DMS153 treated with DMSO at 0.1 percent for 48 hours (cell line): ENCODE data around the gene SRMS.
A peak's percentile ranks its signal among the peaks of the same experiment; 100 is the strongest.

Experiments used
- DNase-seq: peaks from one replicate; lab custom pipeline; 2025; ENCODE audit not compliant: unreplicated experiment; lab: John Stamatoyannopoulos, UW

SRMS gene

DNA sequence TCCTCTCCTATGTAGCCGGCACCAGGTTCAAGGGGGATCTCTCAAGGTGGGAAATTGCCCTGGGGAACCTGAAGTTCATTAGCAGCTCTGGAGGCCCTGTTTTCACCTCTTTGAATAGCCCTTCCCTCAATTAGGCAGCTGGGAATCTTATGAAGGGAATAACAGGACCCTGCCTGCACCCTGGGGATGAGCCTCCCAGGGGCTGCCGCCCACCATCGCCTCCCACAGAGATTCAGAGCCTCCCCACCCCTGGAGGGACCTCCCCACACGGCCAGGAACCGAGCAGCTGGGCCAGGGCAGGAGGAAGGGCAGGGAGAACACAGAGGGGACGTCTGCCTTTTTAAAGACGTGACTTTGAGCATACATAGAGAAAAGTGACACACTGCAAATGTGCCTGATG, 44.0 kb downstream of the SRMS start:
- DNase-seq, result no peak

DNA sequence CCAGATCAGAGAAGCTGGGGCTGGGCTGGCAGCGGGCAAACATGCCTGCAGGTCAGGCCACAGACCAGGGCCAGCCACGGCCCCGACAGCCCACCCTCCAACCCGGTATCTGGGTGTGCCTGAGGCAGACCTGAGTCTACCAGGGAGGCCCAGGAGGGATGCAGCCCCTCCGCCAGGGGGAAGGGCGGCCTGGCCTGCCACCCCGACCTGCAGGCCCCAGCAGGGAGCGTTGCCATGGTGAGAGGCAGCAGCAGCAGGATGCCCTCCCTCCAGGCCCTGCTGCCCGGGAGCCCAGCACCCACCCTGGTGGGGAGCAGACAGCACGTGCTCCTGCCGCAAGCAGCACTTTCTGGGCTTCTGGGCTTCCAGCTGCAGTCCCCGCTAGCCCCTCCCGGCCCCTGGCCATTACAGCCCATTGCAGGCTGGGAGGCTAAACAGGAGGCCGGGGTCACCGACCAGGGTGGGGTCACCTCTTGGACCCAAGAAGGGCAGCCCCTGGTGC, 44.8 kb downstream of the SRMS start:
- no peak for DNase-seq

DNA sequence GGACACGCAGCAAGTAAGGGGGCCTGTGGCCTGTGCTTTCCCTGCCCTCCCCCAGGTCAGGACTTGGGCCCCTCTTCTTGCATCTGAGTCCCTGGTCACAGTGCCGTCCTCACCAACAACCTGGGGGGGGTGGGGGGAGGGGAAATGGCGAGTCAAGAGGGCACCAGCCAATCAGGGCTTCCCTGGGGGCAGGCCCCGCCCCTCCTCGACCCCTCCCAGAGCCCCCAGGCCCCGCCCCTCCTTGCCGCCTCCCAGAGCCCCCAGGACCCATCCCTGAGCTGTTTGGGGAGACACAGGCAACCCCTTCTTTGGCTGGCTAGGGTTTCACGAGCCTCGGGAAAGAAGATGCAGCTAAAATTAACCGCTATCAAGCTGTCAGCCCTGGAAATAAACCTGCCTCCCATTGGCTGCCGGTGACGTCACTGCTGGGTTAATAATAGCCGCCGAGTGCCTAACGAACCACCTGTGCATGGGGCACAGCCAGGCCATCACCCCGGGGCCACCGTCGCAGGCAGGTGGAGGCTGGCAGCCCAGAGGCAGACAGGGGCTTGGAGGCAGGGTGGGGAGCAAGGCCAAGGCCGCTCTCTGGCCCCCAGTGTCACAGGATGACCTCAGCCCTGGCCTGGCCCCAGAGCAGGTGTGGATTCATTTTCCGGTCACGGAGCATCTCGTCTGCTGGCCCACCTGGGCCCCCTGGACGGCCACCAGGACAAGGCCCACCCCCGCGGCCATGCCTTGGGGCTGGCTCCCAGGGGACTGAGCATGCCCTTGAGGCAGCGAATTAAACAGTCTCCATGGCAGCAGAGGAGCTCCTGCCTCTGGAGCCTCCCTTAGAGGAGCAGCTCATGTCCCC, 45.5 kb downstream of the SRMS start:
- DNase-seq, result peak; percentile 52

GRCh38 chr20:63500902-63501817, 46.4 kb downstream of the SRMS start:
- no peak for DNase-seq

GRCh38 chr20:63500151-63500901, 47.2 kb downstream of the SRMS start:
- no peak for DNase-seq

DNA sequence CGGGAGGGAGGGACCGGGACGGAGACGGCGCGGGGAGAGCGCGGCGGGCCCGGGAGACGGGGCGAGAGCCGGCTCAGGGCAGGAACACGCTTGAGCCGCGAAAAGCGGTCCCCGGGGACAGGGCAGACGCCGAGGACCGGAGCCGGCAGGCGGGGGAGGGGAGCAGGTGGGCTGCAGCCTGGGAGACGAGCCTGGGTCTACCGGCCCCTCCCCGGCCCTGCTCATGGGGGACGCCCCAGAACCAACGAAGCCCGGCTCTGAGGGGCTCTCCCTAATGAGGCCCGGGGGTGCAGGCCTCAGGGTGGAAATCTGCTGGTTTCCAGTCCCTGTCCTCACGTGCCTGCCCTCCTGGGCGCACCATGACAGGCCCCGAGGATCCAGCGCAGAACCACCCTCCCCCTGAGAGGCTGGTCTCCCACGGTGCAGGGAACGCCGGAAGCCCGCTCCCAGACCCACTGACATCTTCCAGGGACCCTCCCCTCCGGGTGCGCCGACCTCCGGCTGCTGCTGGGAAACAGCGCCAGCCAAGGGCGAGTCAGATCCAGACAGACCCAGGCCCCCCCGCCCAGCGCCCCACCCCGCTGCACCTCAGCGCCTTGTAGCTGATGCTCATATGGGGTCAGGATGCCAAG, 48.1 kb downstream of the SRMS start:
- DNase-seq, result no peak

GRCh38 chr20:63498960-63499337, 48.6 kb downstream of the SRMS start, which contains the start of gene EEF1A2:
Gene EEF1A2, minus strand, starts transcription at chr20:63499083. Its CDS starts 1,320 bp downstream, at chr20:63497763.
- no peak for DNase-seq

- DNase-seq, result no peak
Observed at GRCh38 chr20:63497946-63498935, 49.3 kb downstream of the SRMS start.

DNA sequence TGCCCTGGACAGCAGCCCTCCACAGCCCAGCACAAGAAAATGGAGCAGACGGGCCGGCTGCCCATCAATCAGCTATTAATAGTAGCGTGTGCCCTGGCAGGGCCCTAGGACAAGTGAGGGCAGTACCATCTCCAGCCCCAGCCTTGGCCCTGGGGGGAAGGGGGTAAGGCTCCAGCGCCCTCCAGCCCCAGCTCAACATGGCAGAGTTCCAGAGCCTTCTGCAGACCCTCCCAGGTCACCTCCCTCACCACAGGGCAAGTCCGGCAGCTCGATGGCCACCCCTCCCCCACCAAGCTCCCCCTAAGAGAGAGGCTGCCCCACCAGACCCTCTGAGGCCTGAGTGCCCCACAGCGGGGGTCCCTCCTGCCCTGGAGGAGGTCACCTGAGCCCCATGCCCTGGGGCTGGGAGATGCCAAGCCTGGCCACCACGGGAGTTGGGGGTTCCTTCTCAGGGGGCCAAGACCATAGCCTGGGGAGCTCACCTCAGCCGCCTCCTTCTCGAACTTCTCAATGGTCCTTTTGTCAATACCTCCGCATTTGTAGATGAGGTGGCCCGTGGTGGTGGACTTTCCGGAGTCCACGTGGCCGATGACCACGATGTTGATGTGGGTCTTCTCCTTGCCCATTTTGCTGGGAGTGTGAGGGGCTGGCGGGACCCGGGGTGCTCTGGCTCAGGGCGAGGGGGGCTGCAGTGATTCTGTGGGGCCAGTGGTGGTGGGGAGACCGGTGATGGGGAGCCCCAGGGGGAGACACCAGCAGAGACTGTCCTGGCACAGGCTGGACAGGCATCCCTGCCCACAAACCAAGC, 50.2 kb downstream of the SRMS start:
- no peak for DNase-seq

GRCh38 chr20:63496596-63497120, 50.9 kb downstream of the SRMS start:
- DNase-seq, result no peak

GRCh38 chr20:63495741-63496595, 51.6 kb downstream of the SRMS start:
- no peak for DNase-seq

DNA sequence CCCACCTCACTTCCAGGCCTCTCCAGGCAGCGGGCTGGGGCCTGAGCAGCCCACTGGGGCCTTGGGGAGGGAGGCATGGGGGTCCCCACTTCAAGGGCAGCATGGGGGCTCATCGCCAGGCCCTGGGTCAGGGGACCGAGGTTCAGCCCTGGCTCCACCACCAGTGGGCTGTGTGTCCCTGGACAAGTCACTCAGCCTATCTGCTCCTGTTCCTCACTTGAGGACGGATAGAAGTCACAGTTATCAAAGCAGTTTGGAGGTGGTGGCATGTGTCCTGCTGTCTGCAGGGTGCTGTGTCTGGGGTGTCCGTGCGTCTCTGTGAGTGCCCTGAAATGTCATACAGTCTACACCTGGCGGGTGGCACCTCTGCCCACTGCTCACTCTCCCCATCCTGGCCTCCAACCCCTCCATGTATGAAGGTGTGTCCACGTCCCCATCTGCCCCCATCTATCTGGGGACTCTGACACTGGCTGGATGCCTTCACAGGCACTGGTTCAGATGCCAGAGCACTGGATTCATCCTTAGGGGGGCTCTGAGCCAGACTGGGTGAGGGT, 52.3 kb downstream of the SRMS start:
- no peak for DNase-seq

DNA sequence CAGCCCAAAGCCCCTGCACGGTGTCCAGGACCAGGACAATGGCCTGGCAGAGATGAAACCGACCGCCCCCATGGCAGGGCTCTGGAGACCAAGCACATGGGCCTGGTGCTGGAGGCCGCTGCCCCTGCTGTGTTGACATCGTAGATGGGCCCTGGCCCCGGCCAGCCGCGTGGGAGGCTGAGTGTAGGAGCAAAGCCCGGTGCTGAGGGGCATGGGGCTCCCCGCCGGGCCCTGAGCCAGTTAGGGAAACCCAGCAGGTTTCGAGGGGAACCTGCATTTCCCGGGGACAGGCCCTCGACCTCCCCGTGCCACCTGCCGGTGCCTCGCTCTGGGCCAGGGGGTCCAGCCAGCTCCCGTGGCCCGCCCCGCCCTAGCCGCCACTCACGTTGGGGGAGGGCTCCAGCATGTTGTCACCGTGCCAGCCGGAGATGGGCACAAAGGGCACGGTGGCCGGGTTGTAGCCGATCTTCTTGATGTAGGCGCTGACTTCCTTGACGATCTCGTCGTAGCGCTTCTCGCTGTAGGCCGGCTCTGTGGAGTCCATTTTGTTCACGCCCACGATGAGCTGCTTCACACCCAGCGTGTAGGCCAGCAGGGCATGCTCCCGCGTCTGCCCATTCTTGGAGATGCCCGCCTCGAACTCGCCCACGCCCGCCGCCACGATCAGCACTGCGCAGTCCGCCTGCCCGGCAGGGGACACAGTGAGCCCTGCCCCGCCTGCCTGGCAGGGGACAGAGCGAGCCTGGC, 53.0 kb downstream of the SRMS start:
- no peak for DNase-seq

DNA sequence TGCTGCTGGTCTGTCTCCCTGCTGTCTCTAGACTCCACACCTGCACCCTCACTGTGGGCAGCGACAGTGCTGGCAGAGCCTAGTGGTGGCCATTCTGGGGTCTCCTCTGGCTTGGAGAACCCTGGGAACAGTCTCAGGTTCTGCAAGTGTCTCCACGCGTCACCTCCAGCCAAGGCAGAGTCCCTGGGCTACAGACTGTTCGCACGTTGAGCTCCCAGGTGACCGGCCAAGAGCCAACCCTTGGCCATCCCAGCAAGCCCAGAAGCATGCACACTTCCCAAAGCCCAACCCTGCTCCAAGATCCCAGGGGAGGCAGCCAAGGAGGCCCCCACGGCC, 53.5 kb downstream of the SRMS start:
- DNase-seq, result no peak

GRCh38 chr20:63493563-63494020, 54.0 kb downstream of the SRMS start:
- DNase-seq, result no peak

DNA sequence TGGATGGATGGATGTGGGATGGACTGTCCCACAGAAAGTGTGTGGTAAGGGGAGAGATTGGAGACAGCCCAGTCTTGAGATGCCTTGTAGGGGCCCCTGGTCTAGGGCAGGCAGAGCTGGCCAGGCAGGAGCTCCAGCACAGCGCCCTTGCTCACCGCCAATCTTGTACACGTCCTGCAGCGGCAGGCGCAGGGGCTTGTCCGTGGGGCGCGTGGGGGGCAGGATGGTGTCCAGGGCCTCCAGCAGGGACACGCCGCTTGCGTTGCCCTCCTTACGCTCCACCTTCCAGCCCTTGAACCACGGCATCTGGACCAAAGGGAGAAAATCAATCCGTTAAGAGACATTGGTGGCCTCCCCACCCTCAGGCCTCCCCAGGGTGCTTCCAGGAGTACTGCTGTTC, 54.6 kb downstream of the SRMS start:
- no peak for DNase-seq
